A172 (cell line): Measurements from ENCODE around the gene IL18R1. TPM values are rescaled to one million over a fixed set of nuclear protein-coding genes. Genes with fewer than 3 reads are reported as not detected.

Source experiments
- DNase-seq: peaks from one replicate; pipeline ENCODE4 v3.0.0-alpha.2; 2015; ENCODE audit warnings: low spot score
- total RNA-seq: library from RNA; depleted of rRNA; stranded (reverse); fragments of >200 nt; shearing (Covaris generic); gene quantifications from 2 replicates; pipeline ENCODE4 v1.2.3, GENCODE V29; 2014; rRNA removed

IL18R1 gene
- total RNA-seq, 1 experiment from 2014 or later, result not detected

DNA sequence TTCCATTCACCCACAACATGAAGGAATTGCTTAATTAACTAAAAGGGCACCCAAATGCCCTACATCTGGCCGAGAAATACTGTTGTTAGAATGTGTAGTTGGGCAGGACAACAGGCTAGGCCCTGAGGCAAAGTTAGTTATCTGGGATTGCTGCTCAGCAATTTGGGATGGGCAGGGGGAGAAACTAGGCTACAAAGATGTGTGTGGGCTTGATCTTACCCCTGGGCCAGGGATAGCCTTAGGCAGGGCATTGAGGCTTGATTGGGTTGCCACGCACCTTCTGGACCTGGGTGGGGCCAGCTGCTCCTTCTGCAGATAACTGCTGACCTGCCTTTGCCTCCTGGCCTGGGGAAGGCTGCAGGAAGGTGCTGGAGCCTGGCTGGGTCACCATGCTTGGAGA, 76.8 kb downstream of the IL18R1 start:
- DNase-seq, result no peak

GRCh38 chr2:102433973-102434654, 78.5 kb downstream of the IL18R1 start:
- DNase-seq, result no peak

GRCh38 chr2:102434655-102435381, 79.2 kb downstream of the IL18R1 start:
- DNase-seq, result no peak

DNA sequence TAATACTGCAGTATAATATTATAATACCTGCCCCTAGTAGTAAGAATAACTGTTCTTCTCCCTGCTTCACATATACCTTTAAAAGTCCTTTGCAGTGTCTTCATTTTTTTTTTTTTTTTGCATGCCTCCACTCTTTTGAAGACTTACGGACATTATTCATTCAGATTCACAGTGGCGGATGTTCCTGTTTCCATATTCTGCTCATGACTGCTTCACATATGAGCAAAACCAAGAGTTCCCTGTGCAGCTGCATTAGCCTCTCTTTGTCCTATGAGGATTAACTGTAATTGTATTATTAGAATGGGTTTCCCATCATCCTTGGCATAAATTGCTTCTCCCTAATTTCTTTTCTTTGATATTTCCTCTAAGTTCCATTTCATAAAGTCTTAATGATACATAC, 80.1 kb downstream of the IL18R1 start:
- DNase-seq, result no peak

- peak; percentile 53 for DNase-seq
Measured at GRCh38 chr2:102436323-102436722, 80.7 kb downstream of the IL18R1 start.

DNA sequence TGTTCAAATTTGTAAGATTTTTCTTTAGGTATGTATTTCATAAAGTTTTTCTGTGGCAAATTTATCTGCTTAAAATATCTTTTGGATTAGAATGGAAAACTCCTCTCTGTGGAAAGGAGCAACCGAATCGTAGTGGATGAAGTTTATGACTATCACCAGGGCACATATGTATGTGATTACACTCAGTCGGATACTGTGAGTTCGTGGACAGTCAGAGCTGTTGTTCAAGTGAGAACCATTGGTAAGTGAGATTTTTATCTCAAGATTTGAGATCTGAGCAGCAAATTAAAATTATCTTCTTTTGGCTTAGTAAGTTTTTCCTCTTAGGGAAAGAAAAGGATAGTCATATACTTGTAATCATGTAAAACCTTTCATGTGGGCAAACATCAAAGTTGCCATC, 81.5 kb downstream of the IL18R1 start:
- no peak for DNase-seq

GRCh38 chr2:102438111-102438510, 82.5 kb downstream of the IL18R1 start:
- no peak for DNase-seq

DNA sequence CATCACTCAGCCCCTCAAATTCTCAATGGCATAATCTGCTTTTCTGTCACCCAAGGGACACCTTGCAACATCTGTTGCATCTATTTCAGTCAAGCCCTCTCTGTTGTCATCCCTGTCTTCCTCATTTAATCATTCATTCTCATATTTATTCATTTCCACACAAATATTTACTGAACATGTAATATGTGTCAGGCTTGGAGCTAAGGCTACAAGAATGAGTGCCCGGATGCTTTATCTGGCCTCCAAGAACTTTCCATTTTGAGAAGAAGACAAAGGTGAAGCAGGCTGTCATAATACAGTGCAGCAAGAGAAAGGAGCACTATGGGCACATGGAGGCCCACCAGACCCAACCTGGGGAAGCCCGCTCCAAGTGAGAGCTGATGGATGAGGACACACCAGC, 83.0 kb downstream of the IL18R1 start:
- DNase-seq, result no peak

DNA sequence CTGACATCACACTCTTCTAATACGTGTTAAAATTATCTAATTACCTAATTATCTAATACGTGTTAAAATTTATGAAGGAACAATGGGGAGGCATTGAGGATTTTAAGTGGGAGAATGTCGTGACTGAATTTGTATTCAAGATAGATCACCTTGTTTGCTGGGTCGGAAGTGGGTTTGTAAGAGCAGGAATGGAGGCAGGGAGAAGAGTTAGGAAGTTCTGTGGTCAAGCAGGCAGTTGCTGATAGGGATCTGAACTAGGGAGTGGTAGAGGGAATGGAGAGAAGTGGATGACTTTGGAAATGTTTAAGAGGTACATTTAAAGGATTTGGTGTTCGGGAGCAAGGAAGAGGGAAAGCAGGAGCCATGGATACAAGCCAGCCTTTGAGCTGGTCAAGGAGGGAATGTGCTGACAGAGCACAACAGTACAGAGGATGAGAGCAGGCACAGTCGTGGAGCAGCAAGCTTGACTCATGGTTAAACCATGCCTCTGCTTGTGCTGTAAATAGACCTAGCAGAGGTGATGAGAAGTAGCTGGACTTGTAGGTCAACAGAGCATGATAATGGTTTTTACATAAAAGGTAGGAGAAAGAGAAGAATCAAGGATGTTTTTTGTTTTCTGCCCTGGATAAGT, 83.6 kb downstream of the IL18R1 start:
- DNase-seq, result peak; percentile 67

DNA sequence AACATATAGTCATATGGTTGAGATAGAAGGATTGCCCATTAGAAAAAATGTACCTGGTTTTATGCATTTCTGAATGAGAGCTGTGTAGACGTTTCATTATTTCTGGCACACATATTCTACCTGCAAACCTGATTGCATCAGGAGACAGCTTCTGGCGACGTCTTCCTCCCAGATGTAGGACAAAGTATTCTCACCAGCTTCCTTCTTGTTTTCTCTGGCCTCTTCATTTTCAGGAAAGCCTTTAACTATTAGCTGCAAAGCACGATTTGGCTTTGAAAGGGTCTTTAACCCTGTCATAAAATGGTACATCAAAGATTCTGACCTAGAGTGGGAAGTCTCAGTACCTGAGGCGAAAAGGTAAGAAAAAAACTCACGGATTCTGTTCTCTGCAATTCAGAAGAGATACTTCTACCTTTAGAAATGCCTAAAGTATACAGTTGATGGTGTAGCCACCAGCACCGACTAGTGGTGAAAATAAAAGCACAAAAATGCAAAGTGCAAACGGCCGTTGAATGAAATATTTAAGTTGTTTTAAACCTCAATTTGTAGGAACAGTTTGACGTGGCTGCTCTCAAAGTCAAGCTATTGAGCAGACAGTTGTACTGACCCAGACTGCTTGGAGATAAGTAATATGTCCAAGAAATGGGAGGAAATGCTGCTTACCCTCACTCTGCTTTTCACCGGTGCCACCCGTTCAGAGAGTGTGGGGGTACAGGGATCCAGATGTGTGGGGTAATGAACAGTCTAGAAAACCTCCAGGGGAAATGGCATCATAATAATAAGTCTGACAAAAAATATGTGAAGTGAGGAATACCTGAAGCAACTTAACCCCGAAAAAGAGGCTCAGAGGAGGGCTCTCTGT, 87.6 kb downstream of the IL18R1 start:
- peak; percentile 20 for DNase-seq

GRCh38 chr2:102444233-102444632, 88.6 kb downstream of the IL18R1 start:
- DNase-seq, result no peak

DNA sequence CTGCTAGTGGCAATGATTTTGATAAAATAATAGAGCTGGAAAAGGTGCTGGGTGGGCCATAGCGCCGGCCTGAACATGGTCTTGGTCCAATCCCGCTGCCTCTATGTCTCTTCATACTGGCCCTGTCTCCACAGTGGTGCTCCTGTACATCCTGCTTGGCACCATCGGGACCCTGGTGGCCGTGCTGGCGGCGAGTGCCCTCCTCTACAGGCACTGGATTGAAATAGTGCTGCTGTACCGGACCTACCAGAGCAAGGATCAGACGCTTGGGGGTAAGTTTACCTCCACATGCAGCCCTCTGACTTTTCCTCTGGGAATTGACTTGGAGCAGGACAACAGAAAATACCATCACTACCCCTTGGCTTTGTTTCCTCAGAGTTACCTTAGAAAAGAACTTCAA, 91.3 kb downstream of the IL18R1 start:
- DNase-seq, result no peak

Other genes with a start within 250 kb of the IL18R1 start
- gene IL1R1, start 213.1 kb upstream of the IL18R1 start, total RNA-seq, result 1.7 and 2.6 TPM in 2 replicates
- not detected in 2 replicates for gene IL1RL2, start 168.8 kb upstream of the IL18R1 start, total RNA-seq
- gene IL1RL1, start 44.2 kb upstream of the IL18R1 start, total RNA-seq, result 0.02 TPM in 1 of 2 replicates, not detected in the other
- gene IL18RAP, start 67.4 kb downstream of the IL18R1 start, total RNA-seq, result not detected in 2 replicates
- gene SLC9A4, start 117.4 kb downstream of the IL18R1 start, total RNA-seq, result 0.31 and 0.84 TPM in 2 replicates